ENCODE measurements around the gene ADCY3. TPM values are rescaled to one million over a fixed set of nuclear protein-coding genes. Genes with fewer than 3 reads are reported as not detected.

The ADCY3 gene
- total RNA-seq, 1 experiment from 2014 or later, result 50.3 TPM

DNA sequence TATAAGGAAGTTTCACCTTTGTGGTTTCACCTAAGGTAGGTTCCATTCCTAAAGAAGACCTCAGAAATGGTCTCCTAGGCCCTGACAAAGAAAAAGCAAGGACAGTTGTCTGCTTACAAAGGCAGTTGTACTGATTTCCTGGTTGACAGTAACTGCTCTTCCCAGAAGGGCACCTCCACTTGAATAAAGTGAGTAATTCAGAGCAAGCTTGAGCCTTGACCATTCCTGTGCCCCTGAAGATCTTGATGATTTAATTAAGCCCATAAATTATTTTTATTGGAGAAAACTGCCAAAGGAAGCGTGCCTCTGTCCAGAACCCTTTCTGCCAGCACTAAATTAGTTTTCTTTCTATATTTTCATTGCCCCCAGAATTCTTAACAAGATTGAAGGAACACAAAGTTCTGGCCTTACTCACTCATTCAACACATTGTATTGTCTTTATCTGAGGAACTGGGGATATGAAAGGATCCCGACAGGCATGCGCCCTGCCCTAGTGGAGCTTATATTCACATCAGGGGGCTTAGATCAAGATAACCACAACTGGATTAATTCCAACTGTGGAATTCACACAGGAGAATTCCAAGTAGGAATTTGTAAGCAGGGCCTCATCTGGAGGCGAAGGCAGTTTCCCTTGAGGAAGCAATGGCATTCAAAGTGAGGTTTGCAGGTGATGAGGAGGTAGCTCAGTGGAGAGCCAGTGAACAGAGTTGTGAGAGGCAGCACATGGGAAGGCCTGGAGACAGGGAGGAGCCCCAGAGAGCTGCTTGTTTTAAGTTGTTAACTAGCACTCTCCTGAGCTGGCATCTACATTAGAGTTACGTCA lies 148.1 kb downstream of the ADCY3 start:
- H3K4me3 Mint-ChIP-seq (ENCODE audit: unreplicated experiment), result no peak overlapping the region

DNA sequence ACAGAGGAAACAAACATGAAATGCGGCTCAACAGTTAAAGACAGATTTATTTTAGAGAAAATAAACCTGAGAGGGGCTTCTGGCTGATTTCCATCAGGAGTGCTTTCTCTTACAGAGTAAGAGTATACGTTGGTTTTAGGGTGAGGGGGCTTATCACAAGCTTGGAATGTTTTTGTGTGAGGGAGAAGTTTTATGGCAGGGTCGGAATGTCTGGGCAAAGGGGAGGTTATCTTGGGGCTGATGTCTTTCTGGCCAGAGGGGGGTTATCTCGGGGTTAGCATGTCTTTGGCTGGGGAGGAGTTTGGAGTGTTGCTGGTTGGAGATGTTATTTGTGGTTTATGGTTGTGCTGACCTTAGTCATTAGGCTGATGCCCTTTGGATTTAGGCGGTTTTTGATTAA lies 149.0 kb downstream of the ADCY3 start:
- intact Hi-C loops (cut with micrococcal nuclease), result no loop called here
- Mint-ChIP-seq H3K4me3 (ENCODE audit: unreplicated experiment) (no peak overlapping the region), H3K36me3 (ENCODE audit: insufficient read depth, unreplicated experiment) (peaks cover 22% of the 10 kb centered on the region), H3K4me1 (ENCODE audit: insufficient read depth, unreplicated experiment) (no peaks in the 10 kb centered on the region), H3K27ac (ENCODE audit: low read depth, unreplicated experiment) (no peak overlapping the region), H3K9me3 (ENCODE audit: unreplicated experiment) (no peaks in the 10 kb centered on the region), H3K27me3 (ENCODE audit: insufficient read depth, unreplicated experiment) (no peaks in the 10 kb centered on the region)
- BruUV-seq (replicated peaks), result no TSS peak
- POLR2A ChIA-PET, result no interaction called here
- TF ChIP-seq, protein P1, sequence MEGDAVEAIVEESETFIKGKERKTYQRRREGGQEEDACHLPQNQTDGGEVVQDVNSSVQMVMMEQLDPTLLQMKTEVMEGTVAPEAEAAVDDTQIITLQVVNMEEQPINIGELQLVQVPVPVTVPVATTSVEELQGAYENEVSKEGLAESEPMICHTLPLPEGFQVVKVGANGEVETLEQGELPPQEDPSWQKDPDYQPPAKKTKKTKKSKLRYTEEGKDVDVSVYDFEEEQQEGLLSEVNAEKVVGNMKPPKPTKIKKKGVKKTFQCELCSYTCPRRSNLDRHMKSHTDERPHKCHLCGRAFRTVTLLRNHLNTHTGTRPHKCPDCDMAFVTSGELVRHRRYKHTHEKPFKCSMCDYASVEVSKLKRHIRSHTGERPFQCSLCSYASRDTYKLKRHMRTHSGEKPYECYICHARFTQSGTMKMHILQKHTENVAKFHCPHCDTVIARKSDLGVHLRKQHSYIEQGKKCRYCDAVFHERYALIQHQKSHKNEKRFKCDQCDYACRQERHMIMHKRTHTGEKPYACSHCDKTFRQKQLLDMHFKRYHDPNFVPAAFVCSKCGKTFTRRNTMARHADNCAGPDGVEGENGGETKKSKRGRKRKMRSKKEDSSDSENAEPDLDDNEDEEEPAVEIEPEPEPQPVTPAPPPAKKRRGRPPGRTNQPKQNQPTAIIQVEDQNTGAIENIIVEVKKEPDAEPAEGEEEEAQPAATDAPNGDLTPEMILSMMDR (IDR thresholded peaks at IDR 0.05; ENCODE audit: unreplicated experiment), result no peak
- no peak for DNase-seq (ENCODE audit: unreplicated experiment)
- CTCF ChIA-PET, result no interaction called here

More for the DNA sequence above, 148.1 kb downstream of the ADCY3 start:
- TF ChIP-seq, protein P1 (IDR thresholded peaks at IDR 0.05; ENCODE audit: unreplicated experiment), result no peak
- Mint-ChIP-seq H3K27me3 (ENCODE audit: insufficient read depth, unreplicated experiment) (no peaks in the 10 kb centered on the region), H3K4me1 (ENCODE audit: insufficient read depth, unreplicated experiment) (no peaks in the 10 kb centered on the region), H3K9me3 (ENCODE audit: unreplicated experiment) (no peaks in the 10 kb centered on the region), H3K27ac (ENCODE audit: low read depth, unreplicated experiment) (no peak overlapping the region), H3K36me3 (ENCODE audit: insufficient read depth, unreplicated experiment) (peaks cover 22% of the 10 kb centered on the region)
- intact Hi-C loops (cut with micrococcal nuclease), result no loop called here
- CTCF ChIA-PET, result interaction anchor here (1.0 to 1.3 kb wide), 2 partner anchors 20 to 21 kb away, joined by 3 read pairs; partner anchors contain the start of genes CENPO and PTRHD1
- no peak for DNase-seq (ENCODE audit: unreplicated experiment)
- BruUV-seq (replicated peaks), result no TSS peak
- POLR2A ChIA-PET, result interaction anchor here (1.0 kb wide), 1 partner anchor 69 kb away, joined by 3 read pairs; no protein-coding TSS in a partner anchor

Other genes starting within 250 kb of the ADCY3 start
- gene PTRHD1, start 126.8 kb downstream of the ADCY3 start, total RNA-seq (2022), result 23.1 and 35.1 TPM in 2 replicates
- 10.6 and 14.9 TPM in 2 replicates for gene CENPO, start 126.8 kb downstream of the ADCY3 start, total RNA-seq (2022)
- 5.8 and 7.1 TPM in 2 replicates for gene DNAJC27, start 51.7 kb upstream of the ADCY3 start, total RNA-seq (2022)
- gene EFR3B, start 121.8 kb upstream of the ADCY3 start, total RNA-seq (2022), result 0.09 and 0.10 TPM in 2 replicates
- not detected in 2 replicates for gene POMC, start 248.3 kb upstream of the ADCY3 start, total RNA-seq (2022)